GM13976 (cell line): Measurements from ENCODE around the gene RRP8.

ENCODE experiments used
- DNase-seq: peaks from one replicate; pipeline ENCODE4 v3.0.0; 2012; ENCODE audit warnings: low spot score
- in situ Hi-C: fragments of 300-500 bp; cut with MboI; formaldehyde crosslinking; loops from one replicate; pipeline ENCODE4 v1.12.0; 2022; ENCODE audit warnings: low sequenced_read_pairs, mixed read lengths, inconsistent platforms; ENCODE audit not compliant: unreplicated experiment
- TF ChIP-seq, protein P1 (sequence below): IDR thresholded peaks from 2 replicates; pipeline ENCODE4 v1.5.1; 2012; ENCODE audit warnings: borderline replicate concordance, mild to moderate bottlenecking; ENCODE audit not compliant: insufficient read depth; ENCODE audit errors: extremely low read depth, missing control alignments, control extremely low read depth

Gene RRP8

GRCh38 chr11:6603287-6604080 is at the start of gene RRP8, which contains the start of gene ILK:
TSS of gene RRP8 (minus strand) at chr11:6603616. CDS start at chr11:6603502, 114 bp downstream.
TSS of gene ILK (plus strand) at chr11:6603774. CDS start at chr11:6604272, 498 bp downstream.
- in situ Hi-C loops: no loop called here
- peak; percentile 95 for DNase-seq
- TF ChIP-seq, protein P1, sequence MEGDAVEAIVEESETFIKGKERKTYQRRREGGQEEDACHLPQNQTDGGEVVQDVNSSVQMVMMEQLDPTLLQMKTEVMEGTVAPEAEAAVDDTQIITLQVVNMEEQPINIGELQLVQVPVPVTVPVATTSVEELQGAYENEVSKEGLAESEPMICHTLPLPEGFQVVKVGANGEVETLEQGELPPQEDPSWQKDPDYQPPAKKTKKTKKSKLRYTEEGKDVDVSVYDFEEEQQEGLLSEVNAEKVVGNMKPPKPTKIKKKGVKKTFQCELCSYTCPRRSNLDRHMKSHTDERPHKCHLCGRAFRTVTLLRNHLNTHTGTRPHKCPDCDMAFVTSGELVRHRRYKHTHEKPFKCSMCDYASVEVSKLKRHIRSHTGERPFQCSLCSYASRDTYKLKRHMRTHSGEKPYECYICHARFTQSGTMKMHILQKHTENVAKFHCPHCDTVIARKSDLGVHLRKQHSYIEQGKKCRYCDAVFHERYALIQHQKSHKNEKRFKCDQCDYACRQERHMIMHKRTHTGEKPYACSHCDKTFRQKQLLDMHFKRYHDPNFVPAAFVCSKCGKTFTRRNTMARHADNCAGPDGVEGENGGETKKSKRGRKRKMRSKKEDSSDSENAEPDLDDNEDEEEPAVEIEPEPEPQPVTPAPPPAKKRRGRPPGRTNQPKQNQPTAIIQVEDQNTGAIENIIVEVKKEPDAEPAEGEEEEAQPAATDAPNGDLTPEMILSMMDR: no peak

GRCh38 chr11:6653097-6653496 is 49.7 kb upstream of the RRP8 start:
- no peak for DNase-seq
- in situ Hi-C loops: no loop called here
- TF ChIP-seq, protein P1: no peak

DNA sequence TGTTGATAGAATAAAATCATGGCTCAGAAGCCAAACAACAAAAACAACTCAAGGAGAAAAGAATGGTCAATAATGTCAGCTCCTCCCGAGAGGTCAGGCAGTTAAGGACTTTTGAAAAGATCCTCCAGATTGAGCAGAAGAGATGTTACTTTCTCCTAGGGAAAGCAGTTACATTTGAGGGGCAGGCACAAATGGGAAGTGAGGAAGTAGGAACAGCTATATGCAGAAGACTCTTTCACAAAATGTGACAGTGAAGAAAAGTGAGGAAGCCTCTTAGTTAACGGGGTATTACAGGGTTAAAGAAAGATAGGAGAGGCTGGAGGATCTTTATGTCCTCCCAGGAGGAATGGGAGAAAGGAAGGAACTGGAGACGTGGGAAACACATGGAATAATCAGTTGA is 48.8 kb upstream of the RRP8 start:
- TF ChIP-seq, protein P1: no peak
- in situ Hi-C loops: no loop called here
- no peak for DNase-seq

GRCh38 chr11:6650980-6651379 is 47.6 kb upstream of the RRP8 start:
- TF ChIP-seq, protein P1: no peak
- in situ Hi-C loops: no loop called here
- DNase-seq: no peak

DNA sequence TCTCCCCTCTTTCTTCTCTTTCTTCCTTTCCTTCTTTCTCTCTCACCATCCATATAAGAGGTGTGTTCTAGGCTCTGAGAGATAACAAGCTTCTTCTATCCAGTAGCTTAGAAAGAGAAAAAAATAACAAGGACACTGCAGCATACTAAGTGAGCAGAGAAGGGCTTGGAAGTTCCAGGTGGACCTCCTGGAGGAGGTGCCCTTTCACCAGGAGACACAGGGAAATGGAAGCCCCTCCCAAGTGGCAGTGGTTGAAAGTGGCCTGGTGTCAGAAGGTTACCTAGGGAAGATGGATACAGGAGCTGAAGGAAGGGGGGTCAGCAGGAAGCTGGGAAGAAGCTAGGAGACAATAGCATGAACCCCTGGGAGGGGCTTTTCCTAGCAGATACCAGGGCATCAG is 46.7 kb upstream of the RRP8 start:
- TF ChIP-seq, protein P1: no peak
- DNase-seq: no peak
- in situ Hi-C loops: no loop called here

DNA sequence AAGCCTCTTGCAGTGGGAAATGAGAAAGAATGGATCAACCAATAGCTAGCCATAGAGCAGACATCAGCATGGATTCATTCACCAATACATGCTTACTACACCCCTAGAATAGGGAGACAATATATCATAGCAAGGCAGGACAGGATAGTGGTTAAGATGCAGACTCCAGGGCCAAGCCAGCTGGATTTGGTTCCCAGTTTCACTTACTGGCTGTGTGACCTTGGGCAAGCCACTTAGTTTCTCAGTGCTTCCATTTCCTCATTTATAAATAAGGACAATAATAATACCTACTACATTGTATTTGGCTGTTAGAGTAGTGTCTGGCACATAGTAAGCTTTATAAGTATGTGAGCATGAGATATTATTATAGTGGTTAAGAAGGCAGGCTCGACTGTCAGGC is 45.1 kb upstream of the RRP8 start:
- in situ Hi-C loops: no loop called here
- no peak for DNase-seq
- TF ChIP-seq, protein P1: no peak
